ENCODE results near the gene LSS.

The LSS gene

DNA sequence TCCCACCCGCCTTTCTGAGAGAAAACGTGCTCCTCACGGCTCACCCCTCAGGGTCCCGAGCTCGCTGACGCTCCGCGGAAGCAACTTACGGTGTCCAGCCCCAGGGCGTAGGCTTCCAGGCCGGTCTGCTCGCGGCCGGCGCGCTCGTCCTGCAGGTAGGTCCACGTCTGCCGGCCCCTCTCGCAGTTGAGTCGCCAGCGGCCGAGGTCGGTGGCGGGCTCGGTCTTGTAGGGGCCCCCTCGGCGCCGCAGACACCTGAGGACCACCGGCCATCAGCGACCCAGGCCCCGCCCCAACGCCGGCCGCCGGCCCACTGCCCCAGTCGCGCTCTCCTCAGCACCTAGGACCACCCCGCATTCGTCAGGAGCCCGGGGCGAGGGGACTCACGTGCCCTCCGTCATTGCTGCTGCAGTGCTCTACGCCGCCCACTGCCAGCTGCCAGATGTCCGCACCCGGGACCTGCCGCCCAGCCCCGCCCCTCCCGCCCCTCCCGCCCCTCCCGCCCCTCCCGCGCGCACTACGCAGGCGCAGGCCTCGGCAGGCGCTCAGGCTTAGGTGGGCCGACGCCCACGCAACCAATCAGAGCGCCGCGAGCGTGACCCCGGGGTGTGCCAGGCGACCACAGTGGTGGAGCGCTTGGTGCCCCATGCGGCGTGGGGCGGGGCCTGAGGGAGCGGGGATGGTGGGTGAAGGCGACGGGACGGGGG, at the start of gene LSS:
TSS of gene LSS (minus strand) at position 430 of the 707 bp plus-strand sequence. CDS start at position 401, 29 bp downstream.
- DNase-seq, result peak; percentile 91 to 100 (median 96)
- intact Hi-C loops (cut with DNase I), result loop anchor here (2.0 kb wide), 2 partner anchors 86 to 96 kb away; partner anchors contain the start of gene PCNT

DNA sequence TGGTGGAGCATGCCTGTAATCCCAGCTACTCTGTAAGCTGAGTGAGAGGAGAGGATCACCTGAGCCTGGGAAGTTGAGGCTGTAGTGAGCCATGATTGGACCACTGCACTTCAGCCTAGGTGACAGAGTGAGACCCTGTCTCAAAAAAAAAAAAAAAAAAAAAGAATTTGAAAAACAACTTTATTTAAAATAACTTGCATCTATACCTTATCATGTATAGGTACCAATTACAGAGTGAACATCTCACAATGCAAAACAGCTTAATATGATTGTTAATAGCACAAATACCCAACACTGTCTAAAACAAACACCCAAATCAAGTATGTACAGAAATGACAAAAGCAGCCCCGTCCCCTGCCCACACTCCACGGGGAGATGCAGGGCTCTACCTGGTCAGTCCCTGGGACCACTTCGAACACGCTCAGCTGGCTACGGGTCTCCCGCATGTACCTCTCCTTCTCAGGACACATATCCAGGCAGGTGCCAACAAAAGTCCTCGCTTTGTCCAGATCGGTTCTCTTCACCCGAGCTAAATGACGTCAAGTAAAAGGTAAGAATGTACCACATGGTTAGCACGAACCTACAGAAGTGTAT, 46.3 kb upstream of the LSS start:
- intact Hi-C loops (cut with DNase I), result no loop called here
- peak in 2 of 10 donors; percentile 69 to 71 for DNase-seq

- intact Hi-C loops (cut with DNase I), result no loop called here
- DNase-seq, result peak in 1 of 10 donors; percentile 58
Measured at GRCh38 chr21:46273341-46273740, 44.8 kb upstream of the LSS start.

DNA sequence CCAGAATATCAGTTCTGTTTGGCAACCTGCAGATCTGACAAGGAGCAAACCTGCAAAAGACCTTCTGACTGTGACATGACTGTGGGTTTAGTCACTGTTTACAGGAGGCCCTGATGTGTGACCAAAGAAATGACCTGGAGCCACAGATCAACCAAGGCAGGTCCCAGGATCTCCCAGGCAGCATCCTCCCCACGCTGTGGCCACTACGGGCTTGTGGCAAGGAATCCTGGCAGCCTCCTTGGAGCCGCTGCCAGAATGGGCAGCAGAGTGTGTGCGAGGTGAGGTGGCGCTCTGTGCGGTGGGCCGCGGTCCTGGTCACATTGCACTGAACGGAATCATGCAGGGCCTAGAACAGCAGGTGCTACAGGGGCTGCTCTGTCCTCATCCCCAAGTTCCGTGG, 40.9 kb upstream of the LSS start:
- intact Hi-C loops (cut with DNase I), result no loop called here
- peak in 2 of 10 donors; percentile 24 to 63 for DNase-seq

- intact Hi-C loops (cut with DNase I), result no loop called here
- DNase-seq, result peak in 2 of 10 donors; percentile 42 to 61
Measured at GRCh38 chr21:46268371-46268770, 39.8 kb upstream of the LSS start.

GRCh38 chr21:46266946-46267345, 38.4 kb upstream of the LSS start:
- intact Hi-C loops (cut with DNase I), result no loop called here
- peak in 2 of 10 donors; percentile 57 to 63 for DNase-seq

- intact Hi-C loops (cut with DNase I), result no loop called here
- DNase-seq, result peak in 1 of 10 donors; percentile 61
Measured at GRCh38 chr21:46265736-46266525, 37.4 kb upstream of the LSS start.

GRCh38 chr21:46264690-46265144, 36.1 kb upstream of the LSS start:
- DNase-seq, result peak in 2 of 10 donors; percentile 78 to 83
- intact Hi-C loops (cut with DNase I), result no loop called here

DNA sequence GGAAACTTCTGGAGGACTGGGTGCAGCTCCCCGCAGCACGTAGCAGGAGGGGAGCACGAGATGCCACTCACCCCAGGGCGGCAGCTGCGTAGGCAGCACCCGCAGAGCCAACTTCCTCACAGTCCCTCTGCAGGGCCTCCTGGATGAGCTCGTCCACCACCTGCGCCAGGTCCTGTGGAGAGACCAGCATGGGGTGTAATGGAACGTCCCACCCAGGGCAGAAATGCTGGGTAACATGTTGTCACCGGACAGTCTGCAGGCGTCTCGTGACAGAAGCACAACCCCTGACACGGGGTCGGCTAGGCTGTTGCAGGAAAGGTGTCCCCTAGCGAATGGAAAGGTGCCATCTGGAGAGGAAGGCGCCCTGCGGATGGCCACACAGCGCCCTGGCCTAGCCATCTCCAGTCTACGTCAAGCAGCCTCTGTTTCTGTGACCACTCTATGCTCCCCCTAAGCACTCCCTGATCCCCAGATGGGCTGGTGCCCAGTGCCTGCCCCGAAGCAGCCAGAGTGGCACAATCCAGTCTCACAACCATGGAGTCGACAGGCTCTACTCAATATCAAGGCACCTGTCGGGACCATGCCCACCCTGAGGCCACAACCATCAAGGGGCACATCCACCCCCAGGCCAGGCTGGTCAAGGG, 35.6 kb upstream of the LSS start:
- intact Hi-C loops (cut with DNase I), result no loop called here
- DNase-seq, result peak in 2 of 10 donors; percentile 68 to 75

- DNase-seq, result no peak
- intact Hi-C loops (cut with DNase I), result no loop called here
Measured at GRCh38 chr21:46256501-46256994, 28.0 kb upstream of the LSS start.

DNA sequence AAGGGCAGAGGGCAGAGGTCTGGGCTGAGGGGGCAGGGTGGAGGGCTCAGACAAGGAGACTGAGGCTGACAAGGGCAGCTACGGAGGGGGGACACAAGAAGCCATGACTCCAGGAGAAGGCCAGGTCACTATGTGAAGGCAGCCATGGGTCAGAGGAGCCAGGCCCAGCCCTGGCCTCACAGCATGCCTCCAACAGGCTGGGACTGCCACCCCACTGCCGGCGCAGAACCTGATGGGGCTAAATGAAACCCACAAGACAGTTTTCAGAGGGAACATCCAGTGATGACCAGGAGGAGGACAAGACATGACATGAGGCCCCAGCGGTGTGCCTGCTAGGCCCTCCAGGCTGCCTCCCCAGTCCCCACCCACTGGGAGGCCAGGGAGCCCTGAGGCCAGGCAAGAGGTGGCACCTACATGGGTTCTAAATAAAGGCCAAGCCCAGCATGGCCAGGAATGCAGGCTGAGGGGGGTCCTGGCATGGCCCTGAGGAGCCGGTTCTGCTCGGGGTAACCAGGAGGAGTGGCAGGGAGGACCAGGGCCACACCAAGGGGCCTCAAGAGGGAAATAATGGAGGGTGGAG, 27.3 kb upstream of the LSS start:
- intact Hi-C loops (cut with DNase I), result no loop called here
- DNase-seq, result no peak

DNA sequence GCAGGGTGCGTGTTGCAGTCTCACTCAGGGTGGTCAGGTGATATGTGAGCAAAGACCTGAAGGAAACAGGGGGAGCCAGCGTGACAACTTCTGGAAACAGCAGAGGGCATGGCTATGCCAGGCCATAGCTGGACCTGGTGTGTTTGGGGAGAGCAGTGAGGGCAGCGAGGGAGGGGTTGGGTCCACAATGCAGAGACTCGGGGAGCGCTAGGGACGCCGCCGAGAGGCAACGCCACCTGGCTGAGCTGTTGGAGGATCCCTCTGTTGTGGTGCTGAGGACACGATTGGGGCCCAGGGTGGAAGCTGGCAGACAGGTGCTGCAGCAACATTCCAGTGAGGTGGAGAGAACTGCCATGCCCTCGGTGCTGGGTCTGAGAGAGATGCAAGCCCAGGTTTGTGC, 26.6 kb upstream of the LSS start:
- intact Hi-C loops (cut with DNase I), result no loop called here
- peak in 1 of 10 donors; percentile 75 for DNase-seq

DNA sequence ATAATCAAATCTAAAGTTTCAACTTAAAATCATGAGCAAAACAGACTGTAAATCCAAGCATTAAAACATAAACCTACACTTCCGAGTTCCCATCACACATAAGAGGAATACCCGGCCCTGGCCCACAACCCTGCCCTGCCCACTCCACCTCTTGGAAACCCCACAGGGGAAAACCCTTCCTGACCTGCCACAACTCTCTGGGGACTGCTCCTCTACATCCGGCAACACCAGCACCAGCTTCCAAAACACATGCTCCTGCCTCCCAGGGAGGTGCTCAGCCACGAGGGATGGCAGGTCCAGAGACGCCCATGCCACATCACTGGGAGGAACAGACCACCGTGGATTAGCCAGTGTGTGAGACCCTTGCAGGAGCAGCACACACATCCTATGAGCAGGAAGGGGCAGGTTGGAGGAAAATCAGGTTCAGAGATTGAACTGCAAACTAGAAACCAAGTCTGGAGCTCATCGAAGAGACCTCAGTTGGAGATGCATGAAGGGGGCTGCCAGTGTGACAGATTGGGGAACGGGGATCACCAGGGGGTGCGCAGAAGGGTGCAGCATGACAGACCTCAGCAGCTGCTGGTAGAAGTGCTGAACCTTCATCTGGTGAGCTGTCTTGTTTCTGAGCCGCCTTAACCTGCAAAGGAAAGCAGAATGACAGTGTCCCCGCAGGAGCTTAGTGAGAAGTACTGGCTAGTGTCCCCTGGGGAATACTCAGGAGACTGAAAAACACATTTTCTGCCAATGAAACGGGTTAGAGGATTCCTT, 25.8 kb upstream of the LSS start:
- intact Hi-C loops (cut with DNase I), result no loop called here
- peak in 1 of 10 donors; percentile 68 for DNase-seq

DNA sequence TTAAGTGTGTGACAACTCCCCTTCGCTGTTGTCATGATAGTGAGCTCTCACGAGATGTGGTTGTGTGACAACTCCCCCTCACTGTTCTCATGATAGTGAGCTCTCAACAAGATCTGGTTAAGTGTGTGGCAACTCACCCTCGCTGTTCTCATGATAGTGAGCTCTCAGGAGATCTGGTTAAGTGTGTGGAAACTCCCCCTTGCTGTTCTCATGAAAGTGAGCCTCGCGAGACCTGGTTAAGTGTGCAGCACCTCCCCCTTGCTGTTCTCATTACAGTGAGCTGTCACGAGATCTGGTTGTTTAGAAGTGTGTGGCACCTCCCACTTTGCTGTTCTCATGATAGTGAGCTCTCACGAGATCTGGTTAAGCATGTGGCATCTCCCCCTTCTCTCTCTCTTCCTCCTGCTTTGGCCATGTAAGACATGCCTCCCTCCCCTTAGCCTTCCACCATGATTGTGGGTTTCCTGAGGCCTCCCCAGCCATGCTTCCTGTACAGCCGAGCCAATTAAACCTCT, 25.1 kb upstream of the LSS start:
- no peak for DNase-seq
- intact Hi-C loops (cut with DNase I), result no loop called here

DNA sequence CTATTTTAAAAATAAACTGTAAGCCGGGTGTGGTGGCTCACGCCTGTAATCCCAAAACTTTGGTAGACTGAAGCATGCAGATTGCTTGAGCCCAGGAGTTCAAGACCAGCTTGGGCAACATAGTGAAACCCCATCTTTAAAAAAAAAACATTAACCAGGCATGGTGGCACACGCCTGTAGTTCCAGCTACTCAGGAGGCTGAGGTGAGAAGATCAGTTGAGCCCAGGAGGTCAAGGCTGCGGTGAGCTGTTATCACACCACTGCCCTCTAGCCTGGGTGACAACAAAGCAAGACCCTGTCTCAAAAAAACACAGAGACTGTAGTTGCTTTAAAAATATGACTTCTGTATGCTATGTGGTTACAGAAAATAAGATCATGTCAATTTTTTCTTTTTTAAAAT, 24.3 kb upstream of the LSS start:
- DNase-seq, result no peak
- intact Hi-C loops (cut with DNase I), result no loop called here

DNA sequence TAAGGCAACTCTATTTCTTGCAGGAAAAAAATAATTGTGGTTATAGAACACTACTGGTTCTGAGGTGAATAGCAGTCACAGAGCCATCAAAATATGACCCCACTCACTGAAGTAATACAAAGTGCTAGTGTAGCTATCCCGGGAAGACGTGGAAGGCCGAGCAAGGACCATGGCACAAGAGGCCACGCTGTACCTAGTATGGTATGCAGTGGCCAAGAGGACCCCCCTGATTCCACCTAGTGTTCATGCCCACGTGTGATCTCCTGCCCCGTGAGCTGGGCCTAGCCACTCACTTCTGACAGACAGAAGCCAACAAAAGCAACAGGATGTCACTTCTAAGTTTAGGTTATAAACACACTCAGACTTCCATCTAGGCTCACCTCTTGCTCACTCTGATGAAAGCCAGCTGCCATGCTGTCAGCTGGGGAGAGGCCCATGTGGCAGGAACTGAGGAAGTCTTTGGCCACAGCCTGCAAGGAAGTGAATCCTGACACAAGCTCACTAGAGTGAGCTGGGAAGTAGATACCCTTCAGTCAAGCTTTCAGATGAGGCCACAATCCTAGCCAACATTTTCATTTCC, 21.7 kb upstream of the LSS start:
- DNase-seq, result no peak
- intact Hi-C loops (cut with DNase I), result no loop called here

DNA sequence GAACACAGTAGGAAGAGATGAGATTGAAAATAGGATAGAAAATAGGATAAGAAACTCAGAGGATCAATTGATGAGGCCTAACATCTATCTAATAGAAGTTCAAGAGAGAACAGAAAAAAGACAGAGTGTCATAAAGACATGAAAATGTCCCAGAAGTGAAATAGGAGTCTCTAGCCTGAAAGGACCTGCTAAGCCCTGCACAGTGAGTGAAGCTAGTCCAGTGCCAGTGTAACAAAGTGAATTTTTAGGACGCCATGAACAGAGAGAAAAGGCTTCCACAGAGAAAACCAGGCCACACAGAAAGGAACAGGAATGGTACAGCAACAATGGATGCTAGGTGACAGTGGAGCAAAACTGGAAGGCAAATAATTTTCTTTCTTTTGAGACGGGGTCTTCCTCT, 20.3 kb upstream of the LSS start:
- intact Hi-C loops (cut with DNase I), result no loop called here
- no peak for DNase-seq

DNA sequence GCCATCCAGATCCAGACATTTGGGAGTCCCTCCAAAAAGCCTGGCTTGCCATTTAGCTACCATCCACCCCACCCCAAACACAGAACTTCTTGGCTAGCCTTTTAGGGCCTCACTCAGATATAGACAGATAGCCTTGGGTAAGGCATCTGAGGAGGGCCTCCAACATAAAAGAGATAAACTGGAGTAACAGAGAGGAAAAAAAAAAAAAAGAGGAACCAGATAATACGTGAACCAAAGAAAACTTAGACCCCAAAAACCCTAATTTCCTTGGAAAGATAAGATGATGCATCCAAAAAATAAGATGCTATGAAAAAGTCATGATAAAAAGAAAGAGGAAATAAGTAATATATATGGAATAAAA, 19.8 kb upstream of the LSS start:
- no peak for DNase-seq
- intact Hi-C loops (cut with DNase I), result no loop called here

All from posterior cingulate gyrus (tissue), 11 donors.